Measurements from ENCODE around the gene RHEBL1. TPM values are rescaled to one million over a fixed set of nuclear protein-coding genes. Genes with fewer than 3 reads are reported as not detected.

Gene RHEBL1
- 1 to 10 TPM; 4.5 to 8.6 (median 6.1) TPM for polyA plus RNA-seq (ENCODE audit: low read depth in 6 of 6)

GRCh38 chr12:49069507-49070346 lies at the start of gene RHEBL1:
RHEBL1 (minus strand) TSS chr12:49069979; CDS start chr12:49069785, 194 bp downstream.
- Mint-ChIP-seq H3K9me3 (no peaks in the 10 kb centered on the region), H3K4me3 (peak within 1 kb of the TSS; percentile 90 to 99 (median 96)), H3K4me1 (peaks cover 8 to 23% (median 18%) of the 10 kb centered on the region in 3 donors)

GRCh38 chr12:49111206-49111605 lies 41.4 kb upstream of the RHEBL1 start:
- Mint-ChIP-seq H3K4me3 (peak overlapping the region; percentile 96 to 100 (median 98)), H3K27me3 (no peaks in the 10 kb centered on the region), H3K9me3 (no peaks in the 10 kb centered on the region), H3K4me1 (peaks cover 31 to 47% (median 31%) of the 10 kb centered on the region in 3 donors), H3K36me3 (no peaks in the 10 kb centered on the region), H3K27ac (peak overlapping the region in 5 of 6 donors; percentile 70 to 99 (median 98))
- ATAC-seq (ENCODE audit: low read depth in 2 of 2), result no peak
- no peak for DNase-seq

More at GRCh38 chr12:49069507-49070346, at the start of gene RHEBL1:
- ATAC-seq (ENCODE audit: low read depth in 2 of 2) (peak; percentile 96 to 97), DNase-seq (peak; percentile 99)
- no peaks in the 10 kb centered on the region for H3K27me3 Mint-ChIP-seq
- H3K36me3 Mint-ChIP-seq, result no peaks in the 10 kb centered on the region
- H3K27ac Mint-ChIP-seq, result peak within 1 kb of the TSS; percentile 92 to 99 (median 96)

GRCh38 chr12:49110464-49111155 lies 40.8 kb upstream of the RHEBL1 start, which contains the start of gene LMBR1L:
LMBR1L (minus strand) TSS chr12:49110847; CDS start chr12:49110555, 292 bp downstream.
- Mint-ChIP-seq H3K9me3 (no peaks in the 10 kb centered on the region), H3K4me3 (peak within 1 kb of the TSS; percentile 96 to 100 (median 98)), H3K4me1 (peaks cover 36 to 53% (median 37%) of the 10 kb centered on the region in 3 donors), H3K27me3 (no peaks in the 10 kb centered on the region), H3K27ac (peak within 1 kb of the TSS; percentile 96 to 99 (median 98)), H3K36me3 (no peaks in the 10 kb centered on the region)
- DNase-seq (peak; percentile 97), ATAC-seq (ENCODE audit: low read depth in 2 of 2) (peak; percentile 89)

GRCh38 chr12:49109641-49110463 lies 40.1 kb upstream of the RHEBL1 start:
- H3K9me3 Mint-ChIP-seq, result no peaks in the 10 kb centered on the region
- no peak for DNase-seq
- H3K4me3 Mint-ChIP-seq, result peak overlapping the region; percentile 96 to 100 (median 98)

GRCh38 chr12:49108958-49109404 lies 39.2 kb upstream of the RHEBL1 start:
- Mint-ChIP-seq H3K9me3 (no peaks in the 10 kb centered on the region), H3K4me1 (peaks cover 43 to 62% (median 48%) of the 10 kb centered on the region in 3 donors), H3K36me3 (peaks cover 0 to 6% of the 10 kb centered on the region in 2 donors), H3K4me3 (peak overlapping the region; percentile 96 to 100 (median 98)), H3K27me3 (no peaks in the 10 kb centered on the region), H3K27ac (peak overlapping the region in 5 of 6 donors; percentile 41 to 99 (median 77))
- DNase-seq (no peak), ATAC-seq (ENCODE audit: low read depth in 2 of 2) (no peak)

More at GRCh38 chr12:49109641-49110463, 40.1 kb upstream of the RHEBL1 start:
- Mint-ChIP-seq H3K27me3 (no peaks in the 10 kb centered on the region), H3K4me1 (peaks cover 40 to 57% (median 43%) of the 10 kb centered on the region in 3 donors), H3K36me3 (no peaks in the 10 kb centered on the region), H3K27ac (peak overlapping the region; percentile 96 to 99 (median 98))
- no peak for ATAC-seq (ENCODE audit: low read depth in 2 of 2)

- no peaks in the 10 kb centered on the region for H3K27me3 Mint-ChIP-seq
- no peaks in the 10 kb centered on the region for H3K9me3 Mint-ChIP-seq
- peak overlapping the region in 3 of 6 donors; percentile 18 to 44 (median 39) for H3K27ac Mint-ChIP-seq
- no peak for DNase-seq
- ATAC-seq (ENCODE audit: low read depth in 2 of 2), result no peak
- H3K36me3 Mint-ChIP-seq, result peaks cover 8 to 32% of the 10 kb centered on the region in 2 donors
- H3K4me1 Mint-ChIP-seq, result peaks cover 39 to 54% (median 52%) of the 10 kb centered on the region in 3 donors
- peak overlapping the region in 2 of 8 donors; percentile 18 to 53 for H3K4me3 Mint-ChIP-seq
Observed at GRCh38 chr12:49105504-49106084, 35.8 kb upstream of the RHEBL1 start.

- Mint-ChIP-seq H3K4me3 (no peak overlapping the region), H3K9me3 (no peaks in the 10 kb centered on the region), H3K36me3 (peaks cover 8 to 39% of the 10 kb centered on the region in 2 donors), H3K27me3 (no peaks in the 10 kb centered on the region), H3K4me1 (peaks cover 33 to 50% (median 50%) of the 10 kb centered on the region in 3 donors), H3K27ac (no peak overlapping the region)
- no peak for DNase-seq
- no peak for ATAC-seq (ENCODE audit: low read depth in 2 of 2)
Observed at GRCh38 chr12:49104822-49105221, 35.0 kb upstream of the RHEBL1 start.

- Mint-ChIP-seq H3K27me3 (peaks cover 2 to 4% (median 3%) of the 10 kb centered on the region in 3 donors), H3K27ac (no peak overlapping the region), H3K4me1 (peaks cover 8 to 16% (median 9%) of the 10 kb centered on the region in 3 donors), H3K36me3 (peaks cover 19 to 41% of the 10 kb centered on the region in 2 donors), H3K9me3 (no peaks in the 10 kb centered on the region), H3K4me3 (no peak overlapping the region)
- ATAC-seq (ENCODE audit: low read depth in 2 of 2) (no peak), DNase-seq (no peak)
Observed at GRCh38 chr12:49100380-49100779, 30.6 kb upstream of the RHEBL1 start.

GRCh38 chr12:49098703-49099102 lies 28.9 kb upstream of the RHEBL1 start:
- peaks cover 7 to 20% (median 13%) of the 10 kb centered on the region in 3 donors for H3K4me1 Mint-ChIP-seq
- peaks cover 16 to 20% (median 18%) of the 10 kb centered on the region in 3 donors for H3K27me3 Mint-ChIP-seq
- no peak overlapping the region for H3K4me3 Mint-ChIP-seq
- DNase-seq (no peak), ATAC-seq (ENCODE audit: low read depth in 2 of 2) (no peak)
- peaks cover 24 to 32% of the 10 kb centered on the region in 2 donors for H3K36me3 Mint-ChIP-seq
- no peaks in the 10 kb centered on the region for H3K9me3 Mint-ChIP-seq
- H3K27ac Mint-ChIP-seq, result peak overlapping the region in 1 of 6 donors; percentile 17

GRCh38 chr12:49098035-49098451 lies 28.3 kb upstream of the RHEBL1 start:
- Mint-ChIP-seq H3K4me1 (peaks cover 7 to 22% (median 16%) of the 10 kb centered on the region in 3 donors), H3K9me3 (no peaks in the 10 kb centered on the region), H3K4me3 (no peak overlapping the region), H3K27me3 (peaks cover 20 to 25% (median 22%) of the 10 kb centered on the region in 3 donors), H3K27ac (peak overlapping the region in 1 of 6 donors; percentile 4), H3K36me3 (peaks cover 24 to 26% of the 10 kb centered on the region in 2 donors)
- ATAC-seq (ENCODE audit: low read depth in 2 of 2) (peak; percentile 61 to 67), DNase-seq (peak; percentile 53)

- no peak for ATAC-seq (ENCODE audit: low read depth in 2 of 2)
- Mint-ChIP-seq H3K36me3 (peaks cover 24 to 25% of the 10 kb centered on the region in 2 donors), H3K4me3 (no peak overlapping the region), H3K27ac (no peak overlapping the region), H3K9me3 (no peaks in the 10 kb centered on the region), H3K4me1 (peaks cover 7 to 25% (median 18%) of the 10 kb centered on the region in 3 donors), H3K27me3 (peaks cover 22 to 29% (median 27%) of the 10 kb centered on the region in 3 donors)
- no peak for DNase-seq
Observed at GRCh38 chr12:49097381-49097780, 27.6 kb upstream of the RHEBL1 start.

- Mint-ChIP-seq H3K27me3 (peaks cover 44 to 52% (median 50%) of the 10 kb centered on the region in 3 donors), H3K4me3 (peak overlapping the region in 5 of 8 donors; percentile 2 to 79 (median 23)), H3K4me1 (peaks cover 27 to 48% (median 41%) of the 10 kb centered on the region in 3 donors), H3K36me3 (peaks cover 4 to 16% of the 10 kb centered on the region in 2 donors), H3K9me3 (no peaks in the 10 kb centered on the region), H3K27ac (peak overlapping the region in 3 of 6 donors; percentile 27 to 70 (median 63))
- no peak for DNase-seq
- ATAC-seq (ENCODE audit: low read depth in 2 of 2), result no peak
Observed at GRCh38 chr12:49094975-49095365, 25.2 kb upstream of the RHEBL1 start.

All from naive B cell (primary cell).